ENCODE results near the gene CCDC57. TPM values are rescaled to one million over a fixed set of nuclear protein-coding genes. Genes with fewer than 3 reads are reported as not detected.
A peak's percentile ranks its signal among the peaks of the same experiment; 100 is the strongest.

The CCDC57 gene
- polyA plus RNA-seq, 1 donor from 2014 or later, result 70.9 TPM

- peaks cover 6% of the 10 kb centered on the region for H3K27me3 ChIP-seq (ENCODE audit: insufficient read depth, low read depth, low read length)
- no peaks in the 10 kb centered on the region for H3F3A ChIP-seq (ENCODE audit: insufficient read depth, low read length, poor library complexity, severe bottlenecking)
- TF ChIP-seq RAD21 (conservative IDR thresholded peaks at IDR 0.05), result peak; percentile 26
- TF ChIP-seq EZH2 (IDR thresholded peaks at IDR 0.05; ENCODE audit: borderline replicate concordance, insufficient read depth, low read length, poor library complexity, severe bottlenecking), result no peak
- TF ChIP-seq CTCF (IDR thresholded peaks at IDR 0.05; ENCODE audit: poor library complexity, severe bottlenecking), result peak; percentile 56
- H2AFZ ChIP-seq (ENCODE audit: low read depth, low read length), result no peak overlapping the region
- H3K9me3 ChIP-seq (ENCODE audit: low read length), result no peaks in the 10 kb centered on the region
- H3K4me3 ChIP-seq (ENCODE audit: low read length), result no peak overlapping the region
- H3K4me2 ChIP-seq (ENCODE audit: low read length), result no peak overlapping the region
- no peaks in the 10 kb centered on the region for H3K9me2 ChIP-seq (ENCODE audit: insufficient read depth, low read length)
- H3K27ac ChIP-seq (ENCODE audit: low read length), result no peak overlapping the region
- H4K20me1 ChIP-seq (ENCODE audit: insufficient read depth), result no peaks in the 10 kb centered on the region
- no peaks in the 10 kb centered on the region for H3K79me2 ChIP-seq (replicated peaks; ENCODE audit: insufficient read depth, low read length)
- H3K9ac ChIP-seq (ENCODE audit: low read length), result no peak overlapping the region
- no peaks in the 10 kb centered on the region for H3K36me3 ChIP-seq (ENCODE audit: insufficient read depth, low read length)
Observed at GRCh38 chr17:82236142-82236971, 23.7 kb upstream of the CCDC57 start.

- Histone ChIP-seq H3K9me3 (ENCODE audit: low read length) (no peaks in the 10 kb centered on the region), H3K36me3 (ENCODE audit: insufficient read depth, low read length) (no peaks in the 10 kb centered on the region), H3K79me2 (replicated peaks; ENCODE audit: insufficient read depth, low read length) (no peaks in the 10 kb centered on the region), H3K27me3 (ENCODE audit: insufficient read depth, low read depth, low read length) (peaks cover 12% of the 10 kb centered on the region), H3F3A (ENCODE audit: insufficient read depth, low read length, poor library complexity, severe bottlenecking) (no peaks in the 10 kb centered on the region), H3K9me2 (ENCODE audit: insufficient read depth, low read length) (no peaks in the 10 kb centered on the region), H2AFZ (ENCODE audit: low read depth, low read length) (no peak overlapping the region), H3K4me2 (ENCODE audit: low read length) (no peak overlapping the region), H4K20me1 (ENCODE audit: insufficient read depth) (no peaks in the 10 kb centered on the region), H3K4me3 (ENCODE audit: low read length) (no peak overlapping the region), H3K27ac (ENCODE audit: low read length) (no peak overlapping the region), H3K9ac (ENCODE audit: low read length) (no peak overlapping the region)
- no peak for TF ChIP-seq EP300 (conservative IDR thresholded peaks at IDR 0.05; ENCODE audit: poor library complexity, severe bottlenecking)
Observed at GRCh38 chr17:82235775-82236141, 23.1 kb upstream of the CCDC57 start.

GRCh38 chr17:82235056-82235774 is 22.6 kb upstream of the CCDC57 start:
- H4K20me1 ChIP-seq (ENCODE audit: insufficient read depth), result no peaks in the 10 kb centered on the region
- H3K79me2 ChIP-seq (replicated peaks; ENCODE audit: insufficient read depth, low read length), result no peaks in the 10 kb centered on the region
- peaks cover 18% of the 10 kb centered on the region for H3K27me3 ChIP-seq (ENCODE audit: insufficient read depth, low read depth, low read length)
- no peaks in the 10 kb centered on the region for H3K9me2 ChIP-seq (ENCODE audit: insufficient read depth, low read length)
- H3F3A ChIP-seq (ENCODE audit: insufficient read depth, low read length, poor library complexity, severe bottlenecking), result no peaks in the 10 kb centered on the region
- H3K27ac ChIP-seq (ENCODE audit: low read length), result no peak overlapping the region
- H2AFZ ChIP-seq (ENCODE audit: low read depth, low read length), result no peak overlapping the region
- no peaks in the 10 kb centered on the region for H3K9me3 ChIP-seq (ENCODE audit: low read length)
- TF ChIP-seq POLR2AphosphoS5 (IDR thresholded peaks at IDR 0.05), result no peak
- TF ChIP-seq CTCF (IDR thresholded peaks at IDR 0.05; ENCODE audit: poor library complexity, severe bottlenecking), result no peak
- no peak for TF ChIP-seq TAF1 (IDR thresholded peaks at IDR 0.05; ENCODE audit: low read depth)
- TF ChIP-seq MXI1 (conservative IDR thresholded peaks at IDR 0.05; ENCODE audit: poor library complexity, severe bottlenecking), result no peak
- no peak for TF ChIP-seq REST (IDR thresholded peaks at IDR 0.05; ENCODE audit: borderline replicate concordance)
- no peak for TF ChIP-seq SMC3 (conservative IDR thresholded peaks at IDR 0.05; ENCODE audit: poor library complexity)
- no peak for TF ChIP-seq RAD21 (conservative IDR thresholded peaks at IDR 0.05)
- no peak for TF ChIP-seq EZH2 (IDR thresholded peaks at IDR 0.05; ENCODE audit: borderline replicate concordance, insufficient read depth, low read length, poor library complexity, severe bottlenecking)
- TF ChIP-seq EP300 (conservative IDR thresholded peaks at IDR 0.05; ENCODE audit: poor library complexity, severe bottlenecking), result no peak
- no peak overlapping the region for H3K9ac ChIP-seq (ENCODE audit: low read length)
- no peaks in the 10 kb centered on the region for H3K36me3 ChIP-seq (ENCODE audit: insufficient read depth, low read length)
- H3K4me3 ChIP-seq (ENCODE audit: low read length), result no peak overlapping the region
- no peak overlapping the region for H3K4me2 ChIP-seq (ENCODE audit: low read length)

All from neural cell (in vitro differentiated cells).